WTC11 (cell line): ENCODE data around the gene MIDN. TPM values are rescaled to one million over a fixed set of nuclear protein-coding genes. Genes with fewer than 3 reads are reported as not detected.

Experiments
- ATAC-seq: fragments of 200-7000 bp; cut with Tn5 transposase; 2 replicates; pipeline ENCODE4 v1.10.0; 2021; ENCODE audit warnings: mild to moderate bottlenecking, moderate library complexity
- CTCF ChIA-PET: fragments of 300-600 bp; sonication (Branson Sonifier 250); formaldehyde crosslinking; loops from one replicate; lab custom pipeline; 2021; ENCODE audit warnings: antibody characterized with exemption; lab: Charles Lee
- POLR2A ChIA-PET: fragments of 350-600 bp; sonication (Branson Sonifier 250); formaldehyde crosslinking; loops from one replicate; lab custom pipeline; 2021; ENCODE audit warnings: antibody characterized with exemption; lab: Charles Lee
- DNase-seq: peaks from one replicate; pipeline ENCODE4 v3.0.0; 2021; ENCODE audit warnings: low spot score
- H3K27ac Mint-ChIP-seq: 2 replicates; pipeline ENCODE4 v1.8.0; 2021; ENCODE audit warnings: mixed read lengths
- H3K27me3 Mint-ChIP-seq: 2 replicates; pipeline ENCODE4 v1.8.0; 2021; ENCODE audit warnings: low read depth, mild to moderate bottlenecking, moderate library complexity, mixed read lengths
- H3K36me3 Mint-ChIP-seq: 2 replicates; pipeline ENCODE4 v1.8.0; 2021; ENCODE audit warnings: mixed read lengths
- H3K4me1 Mint-ChIP-seq: 2 replicates; pipeline ENCODE4 v1.8.0; 2022; ENCODE audit warnings: mixed read lengths
- H3K4me3 Mint-ChIP-seq: 2 replicates; pipeline ENCODE4 v1.8.0; 2021; ENCODE audit warnings: mild to moderate bottlenecking, moderate library complexity, mixed read lengths
- H3K9me3 Mint-ChIP-seq: 2 replicates; pipeline ENCODE4 v1.8.0; 2021; ENCODE audit warnings: mixed read lengths
- AR ChIP-seq: fragments of 250-450 bp; sonication (Bioruptor Pico); IDR thresholded peaks from 2 replicates; pipeline ENCODE4 v1.9.0; 2021; ENCODE audit warnings: mild to moderate bottlenecking
- CBFB ChIP-seq: sonication (generic); formaldehyde crosslinking; IDR thresholded peaks from 2 replicates; pipeline ENCODE4 v1.8.1; 2022; ENCODE audit warnings: mild to moderate bottlenecking, low read depth, missing genetic modification reagents
- CTCF ChIP-seq: fragments of 200-600 bp; IDR thresholded peaks from 2 replicates; pipeline ENCODE4 v1.8.0; 2022; ENCODE audit warnings: antibody characterized with exemption
- ELF4 ChIP-seq: sonication (generic); formaldehyde crosslinking; IDR thresholded peaks from 2 replicates; pipeline ENCODE4 v1.8.1; 2022; ENCODE audit warnings: low read depth, mild to moderate bottlenecking, moderate library complexity, missing genetic modification reagents
- ESRRA ChIP-seq: sonication (generic); formaldehyde crosslinking; IDR thresholded peaks from 2 replicates; pipeline ENCODE4 v1.8.1; 2022; ENCODE audit warnings: mild to moderate bottlenecking, missing genetic modification reagents, borderline replicate concordance
- FOXK1 ChIP-seq: sonication (generic); formaldehyde crosslinking; IDR thresholded peaks from 2 replicates; pipeline ENCODE4 v1.8.0; 2022; ENCODE audit warnings: mild to moderate bottlenecking, moderate library complexity, missing genetic modification reagents
- NFYB ChIP-seq: sonication (generic); formaldehyde crosslinking; conservative IDR thresholded peaks from 2 replicates; pipeline ENCODE4 v1.8.0; 2022; ENCODE audit warnings: low read depth, missing genetic modification reagents
- TEAD1 ChIP-seq: sonication (generic); formaldehyde crosslinking; IDR thresholded peaks from 2 replicates; pipeline ENCODE4 v1.8.0; 2022; ENCODE audit warnings: mild to moderate bottlenecking, missing genetic modification reagents
- ZNF121 ChIP-seq: sonication (generic); formaldehyde crosslinking; IDR thresholded peaks from 2 replicates; pipeline ENCODE4 v1.8.0; 2023; ENCODE audit warnings: missing genetic modification reagents
- ZNF416 ChIP-seq: fragments of 250-450 bp; sonication (Bioruptor Pico); IDR thresholded peaks from 2 replicates; pipeline ENCODE4 v1.9.0; 2021; ENCODE audit warnings: mild to moderate bottlenecking, inconsistent platforms
- ZNF423 ChIP-seq: fragments of 250-450 bp; sonication (Bioruptor Pico); IDR thresholded peaks from 2 replicates; pipeline ENCODE4 v2.1.2; 2022; ENCODE audit warnings: mild to moderate bottlenecking, moderate library complexity
- total RNA-seq: library from RNA; stranded (reverse); gene quantifications from 3 replicates; pipeline ENCODE4 v1.2.3, GENCODE V29; 2021
- TF ChIP-seq, protein P1 (sequence below): sonication (generic); formaldehyde crosslinking; IDR thresholded peaks from 2 replicates; pipeline ENCODE4 v1.8.1; 2023; ENCODE audit warnings: mild to moderate bottlenecking, missing genetic modification reagents, borderline replicate concordance
- TF ChIP-seq, protein P2 (sequence below): sonication (generic); formaldehyde crosslinking; IDR thresholded peaks from 2 replicates; pipeline ENCODE4 v1.8.1; 2022; ENCODE audit warnings: low read depth, missing genetic modification reagents, borderline replicate concordance
- TF ChIP-seq, protein P3 (sequence below): sonication (generic); formaldehyde crosslinking; IDR thresholded peaks from 2 replicates; pipeline ENCODE4 v1.8.0; 2023; ENCODE audit warnings: missing genetic modification reagents

Gene MIDN
- total RNA-seq, 1 experiment from 2014 or later, result 189 TPM

- Mint-ChIP-seq H3K27ac (peak overlapping the region; percentile 73), H3K4me1 (peaks cover 44% of the 10 kb centered on the region), H3K4me3 (no peak overlapping the region), H3K27me3 (no peaks in the 10 kb centered on the region), H3K36me3 (peaks cover 14% of the 10 kb centered on the region), H3K9me3 (no peaks in the 10 kb centered on the region)
- CTCF ChIA-PET, result interaction anchor here (0.8 to 2.6 kb wide), 7 partner anchors 9 to 149 kb away, joined by 3 to 13 read pairs (median 4); partner anchors contain the start of gene ARHGAP45
- POLR2A ChIA-PET, result no interaction called here
- DNase-seq (no peak), ATAC-seq (no peak)
- no peak for TF ChIP-seq CTCF
- no peak for TF ChIP-seq NFYB
- no peak for TF ChIP-seq AR (CRISPR knock-in tag)
- TF ChIP-seq, protein P1, sequence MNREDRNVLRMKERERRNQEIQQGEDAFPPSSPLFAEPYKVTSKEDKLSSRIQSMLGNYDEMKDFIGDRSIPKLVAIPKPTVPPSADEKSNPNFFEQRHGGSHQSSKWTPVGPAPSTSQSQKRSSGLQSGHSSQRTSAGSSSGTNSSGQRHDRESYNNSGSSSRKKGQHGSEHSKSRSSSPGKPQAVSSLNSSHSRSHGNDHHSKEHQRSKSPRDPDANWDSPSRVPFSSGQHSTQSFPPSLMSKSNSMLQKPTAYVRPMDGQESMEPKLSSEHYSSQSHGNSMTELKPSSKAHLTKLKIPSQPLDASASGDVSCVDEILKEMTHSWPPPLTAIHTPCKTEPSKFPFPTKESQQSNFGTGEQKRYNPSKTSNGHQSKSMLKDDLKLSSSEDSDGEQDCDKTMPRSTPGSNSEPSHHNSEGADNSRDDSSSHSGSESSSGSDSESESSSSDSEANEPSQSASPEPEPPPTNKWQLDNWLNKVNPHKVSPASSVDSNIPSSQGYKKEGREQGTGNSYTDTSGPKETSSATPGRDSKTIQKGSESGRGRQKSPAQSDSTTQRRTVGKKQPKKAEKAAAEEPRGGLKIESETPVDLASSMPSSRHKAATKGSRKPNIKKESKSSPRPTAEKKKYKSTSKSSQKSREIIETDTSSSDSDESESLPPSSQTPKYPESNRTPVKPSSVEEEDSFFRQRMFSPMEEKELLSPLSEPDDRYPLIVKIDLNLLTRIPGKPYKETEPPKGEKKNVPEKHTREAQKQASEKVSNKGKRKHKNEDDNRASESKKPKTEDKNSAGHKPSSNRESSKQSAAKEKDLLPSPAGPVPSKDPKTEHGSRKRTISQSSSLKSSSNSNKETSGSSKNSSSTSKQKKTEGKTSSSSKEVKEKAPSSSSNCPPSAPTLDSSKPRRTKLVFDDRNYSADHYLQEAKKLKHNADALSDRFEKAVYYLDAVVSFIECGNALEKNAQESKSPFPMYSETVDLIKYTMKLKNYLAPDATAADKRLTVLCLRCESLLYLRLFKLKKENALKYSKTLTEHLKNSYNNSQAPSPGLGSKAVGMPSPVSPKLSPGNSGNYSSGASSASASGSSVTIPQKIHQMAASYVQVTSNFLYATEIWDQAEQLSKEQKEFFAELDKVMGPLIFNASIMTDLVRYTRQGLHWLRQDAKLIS (CRISPR knock-in tag), result no peak
- TF ChIP-seq FOXK1 (CRISPR knock-in tag), result no peak
- TF ChIP-seq ZNF416 (CRISPR knock-in tag), result no peak
- TF ChIP-seq, protein P2, sequence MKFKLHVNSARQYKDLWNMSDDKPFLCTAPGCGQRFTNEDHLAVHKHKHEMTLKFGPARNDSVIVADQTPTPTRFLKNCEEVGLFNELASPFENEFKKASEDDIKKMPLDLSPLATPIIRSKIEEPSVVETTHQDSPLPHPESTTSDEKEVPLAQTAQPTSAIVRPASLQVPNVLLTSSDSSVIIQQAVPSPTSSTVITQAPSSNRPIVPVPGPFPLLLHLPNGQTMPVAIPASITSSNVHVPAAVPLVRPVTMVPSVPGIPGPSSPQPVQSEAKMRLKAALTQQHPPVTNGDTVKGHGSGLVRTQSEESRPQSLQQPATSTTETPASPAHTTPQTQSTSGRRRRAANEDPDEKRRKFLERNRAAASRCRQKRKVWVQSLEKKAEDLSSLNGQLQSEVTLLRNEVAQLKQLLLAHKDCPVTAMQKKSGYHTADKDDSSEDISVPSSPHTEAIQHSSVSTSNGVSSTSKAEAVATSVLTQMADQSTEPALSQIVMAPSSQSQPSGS (CRISPR knock-in tag), result no peak
- no peak for TF ChIP-seq TEAD1
- TF ChIP-seq, protein P3, sequence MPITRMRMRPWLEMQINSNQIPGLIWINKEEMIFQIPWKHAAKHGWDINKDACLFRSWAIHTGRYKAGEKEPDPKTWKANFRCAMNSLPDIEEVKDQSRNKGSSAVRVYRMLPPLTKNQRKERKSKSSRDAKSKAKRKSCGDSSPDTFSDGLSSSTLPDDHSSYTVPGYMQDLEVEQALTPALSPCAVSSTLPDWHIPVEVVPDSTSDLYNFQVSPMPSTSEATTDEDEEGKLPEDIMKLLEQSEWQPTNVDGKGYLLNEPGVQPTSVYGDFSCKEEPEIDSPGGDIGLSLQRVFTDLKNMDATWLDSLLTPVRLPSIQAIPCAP (CRISPR knock-in tag), result no peak
- TF ChIP-seq ESRRA, result no peak
- no peak for TF ChIP-seq CBFB (CRISPR knock-in tag)
- no peak for TF ChIP-seq ZNF423
- TF ChIP-seq ELF4 (CRISPR knock-in tag), result no peak
- no peak for TF ChIP-seq ZNF121
These were observed 34.7 kb upstream of the MIDN start for GRCh38 chr19:1213391-1214286.
